HepG2 (cell line): ENCODE results near the gene NACC2. TPM values are rescaled to one million over a fixed set of nuclear protein-coding genes. Genes with fewer than 3 reads are reported as not detected.

ENCODE experiments used
- DDIT3 ChIP-seq: sonication (generic); formaldehyde crosslinking; IDR thresholded peaks from 2 replicates; pipeline ENCODE4 v1.4.0; 2020; ENCODE audit warnings: mild to moderate bottlenecking, missing genetic modification reagents
- GFI1 ChIP-seq: sonication (generic); formaldehyde crosslinking; IDR thresholded peaks from 2 replicates; pipeline ENCODE4 v1.5.0; 2020; ENCODE audit warnings: missing genetic modification reagents, mild to moderate bottlenecking, borderline replicate concordance
- JUND ChIP-seq: sonication (generic); formaldehyde crosslinking; IDR thresholded peaks from 2 replicates; pipeline ENCODE4 v1.8.0; 2022; ENCODE audit warnings: mild to moderate bottlenecking, missing genetic modification reagents
- KAT7 ChIP-seq: IDR thresholded peaks from 2 replicates; pipeline ENCODE4 v1.6.1; 2018; ENCODE audit warnings: borderline replicate concordance, missing compliant biosample characterization
- KDM6A ChIP-seq: IDR thresholded peaks from 2 replicates; pipeline ENCODE4 v1.6.1; 2016; ENCODE audit warnings: low read depth
- MTA1 ChIP-seq: sonication (generic); formaldehyde crosslinking; IDR thresholded peaks from 2 replicates; pipeline ENCODE4 v1.4.0; 2020; ENCODE audit warnings: missing genetic modification reagents, mild to moderate bottlenecking, borderline replicate concordance
- NFRKB ChIP-seq: fragments of 450-650 bp; IDR thresholded peaks from 2 replicates; pipeline ENCODE4 v1.6.1; 2017
- PHF20 ChIP-seq: sonication (generic); formaldehyde crosslinking; IDR thresholded peaks from 2 replicates; pipeline ENCODE4 v1.5.0; 2020; ENCODE audit warnings: mild to moderate bottlenecking, missing genetic modification reagents
- PRDM10 ChIP-seq: sonication (generic); formaldehyde crosslinking; IDR thresholded peaks from 2 replicates; pipeline ENCODE4 v1.4.0; 2020; ENCODE audit warnings: low read depth, missing genetic modification reagents
- SMAD1 ChIP-seq: sonication (generic); formaldehyde crosslinking; IDR thresholded peaks from 2 replicates; pipeline ENCODE4 v1.4.0; 2020; ENCODE audit warnings: missing genetic modification reagents, low read depth, mild to moderate bottlenecking, borderline replicate concordance
- SP2 ChIP-seq: sonication (generic); formaldehyde crosslinking; IDR thresholded peaks from 2 replicates; pipeline ENCODE4 v1.5.1; 2020; ENCODE audit warnings: mild to moderate bottlenecking, missing genetic modification reagents
- SRSF4 ChIP-seq: fragments of 200-400 bp; formaldehyde crosslinking; IDR thresholded peaks from one replicate; pipeline ENCODE4 v1.6.1; 2018; ENCODE audit warnings: mild to moderate bottlenecking, low read depth, low read length, moderate library complexity; ENCODE audit not compliant: poor library complexity, severe bottlenecking
- TEAD2 ChIP-seq: sonication (generic); formaldehyde crosslinking; IDR thresholded peaks from 2 replicates; pipeline ENCODE4 v1.9.0; 2021; ENCODE audit warnings: missing genetic modification reagents
- ZNF354B ChIP-seq: sonication (generic); formaldehyde crosslinking; IDR thresholded peaks from 2 replicates; pipeline ENCODE4 v1.8.0; 2022; ENCODE audit warnings: mild to moderate bottlenecking, missing genetic modification reagents
- ZNF362 ChIP-seq: sonication (generic); formaldehyde crosslinking; IDR thresholded peaks from 2 replicates; pipeline ENCODE4 v1.4.0; 2020; ENCODE audit warnings: missing genetic modification reagents, mild to moderate bottlenecking, borderline replicate concordance
- ZNF446 ChIP-seq: sonication (generic); formaldehyde crosslinking; IDR thresholded peaks from 2 replicates; pipeline ENCODE4 v1.5.0; 2020; ENCODE audit warnings: mild to moderate bottlenecking, missing genetic modification reagents
- ZNF460 ChIP-seq: sonication (generic); formaldehyde crosslinking; IDR thresholded peaks from 2 replicates; pipeline ENCODE4 v1.5.1; 2020; ENCODE audit warnings: missing genetic modification reagents, mild to moderate bottlenecking, borderline replicate concordance
- ZNF790 ChIP-seq: sonication (generic); formaldehyde crosslinking; IDR thresholded peaks from 2 replicates; pipeline ENCODE4 v1.8.0; 2022; ENCODE audit warnings: missing genetic modification reagents, mild to moderate bottlenecking, borderline replicate concordance
- ZNF891 ChIP-seq: sonication (generic); formaldehyde crosslinking; IDR thresholded peaks from 2 replicates; pipeline ENCODE4 v1.5.0; 2020; ENCODE audit warnings: mild to moderate bottlenecking, missing genetic modification reagents
- ZSCAN21 ChIP-seq: sonication (generic); formaldehyde crosslinking; IDR thresholded peaks from 2 replicates; pipeline ENCODE4 v1.8.0; 2022; ENCODE audit warnings: mild to moderate bottlenecking, missing genetic modification reagents, moderate library complexity, borderline replicate concordance
- polyA plus RNA-seq, 8 experiments: library from polyadenylated mRNA; depleted of rRNA in 3 of 8; stranded (reverse) in 7 of 8; unstranded in 1 of 8; fragments of >200 nt; fragmentation: Illumina TruSeq in 4 of 8; extraction: Trizol in 4 of 8; gene quantifications; 2 replicates each; pipeline versions ENCODE4 v1.2.1 to v1.2.3, GENCODE V29; 2011 to 2016; ENCODE audit warnings: low read depth in 4 of 8, missing spikeins in 1 of 8, mixed read lengths in 1 of 8; ENCODE audit not compliant: insufficient read depth in 1 of 8
- total RNA-seq, 5 experiments: library from RNA; depleted of rRNA; stranded (reverse); fragments of >200 nt; fragmentation: Illumina TruSeq; extraction: Trizol; gene quantifications; 2 replicates each; pipeline ENCODE4 v1.2.3, GENCODE V29; 2016; ENCODE audit warnings: low read depth in 1 of 5
- TF ChIP-seq, protein P1 (sequence below): sonication (generic); formaldehyde crosslinking; IDR thresholded peaks from 2 replicates; pipeline ENCODE4 v1.5.0; 2020; ENCODE audit warnings: mild to moderate bottlenecking, missing genetic modification reagents, borderline replicate concordance

Gene NACC2
- total and polyA plus RNA-seq, 2 of the 13 experiments (the other 11 are each of a cell fraction or from before 2014, with no cell fraction given) = 5.9 to 12.3 TPM

GRCh38 chr9:136118320-136119060 lies 23.4 kb upstream of the NACC2 start, which contains the start of gene TMEM250 (continued):
- TF ChIP-seq JUND (CRISPR knock-in tag) (no peak), ZNF790 (peak; percentile 94), PHF20 (peak; percentile 87), SMAD1 (CRISPR knock-in tag) (0 out of 2 replicates have a peak, but pooled peaks have one; percentile 76), ZNF891 (CRISPR knock-in tag) (no peak), MTA1 (CRISPR knock-in tag) (peak; percentile 93), TEAD2 (CRISPR knock-in tag) (no peak), SRSF4 (no peak), GFI1 (CRISPR knock-in tag) (no peak; the same call in 1 of the 2 replicates), ZNF362 (CRISPR knock-in tag) (no peak; the same call in 1 of the 2 replicates), ZNF446 (CRISPR knock-in tag) (no peak; the same call in 1 of the 2 replicates), PRDM10 (CRISPR knock-in tag) (no peak), ZNF354B (CRISPR knock-in tag) (no peak), SP2 (CRISPR knock-in tag) (0 out of 2 replicates have a peak, but pooled peaks have one; percentile 46), NFRKB (no peak), KDM6A (no peak; the same call in 1 of the 2 replicates), DDIT3 (CRISPR knock-in tag) (no peak), ZNF460 (CRISPR knock-in tag) (no peak), ZSCAN21 (peak; percentile 97), KAT7 (CRISPR knock-in tag) (0 out of 2 replicates have a peak, but pooled peaks have one; percentile 17)
- TF ChIP-seq, protein P1, sequence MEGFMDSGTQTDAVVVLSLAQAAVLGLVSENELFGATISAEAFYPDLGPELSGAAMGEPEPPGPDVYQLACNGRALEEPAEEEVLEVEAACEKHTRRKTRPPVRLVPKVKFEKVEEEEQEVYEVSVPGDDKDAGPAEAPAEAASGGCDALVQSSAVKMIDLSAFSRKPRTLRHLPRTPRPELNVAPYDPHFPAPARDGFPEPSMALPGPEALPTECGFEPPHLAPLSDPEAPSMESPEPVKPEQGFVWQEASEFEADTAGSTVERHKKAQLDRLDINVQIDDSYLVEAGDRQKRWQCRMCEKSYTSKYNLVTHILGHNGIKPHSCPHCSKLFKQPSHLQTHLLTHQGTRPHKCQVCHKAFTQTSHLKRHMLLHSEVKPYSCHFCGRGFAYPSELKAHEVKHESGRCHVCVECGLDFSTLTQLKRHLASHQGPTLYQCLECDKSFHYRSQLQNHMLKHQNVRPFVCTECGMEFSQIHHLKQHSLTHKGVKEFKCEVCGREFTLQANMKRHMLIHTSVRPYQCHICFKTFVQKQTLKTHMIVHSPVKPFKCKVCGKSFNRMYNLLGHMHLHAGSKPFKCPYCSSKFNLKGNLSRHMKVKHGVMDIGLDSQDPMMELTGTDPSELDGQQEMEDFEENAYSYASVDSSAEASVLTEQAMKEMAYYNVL (CRISPR knock-in tag) = peak; percentile 73; the same call in 1 of the 2 replicates
